Naive thymus-derived CD8-positive, alpha-beta T cell (primary cell): Measurements from ENCODE around the gene LPAR2. TPM values are rescaled to one million over a fixed set of nuclear protein-coding genes. Genes with fewer than 3 reads are reported as not detected.

Experiments used
- ATAC-seq, 2 donors: fragments of 150-1000 bp; cut with Tn5 transposase in 1 of 2; sonication (Bioruptor Pico), chemical (Tn5 transposase) in 1 of 2; 1 replicate in 1 of 2; 2 replicates in 1 of 2; pipeline ENCODE4 v1.10.0; 2021; ENCODE audit warnings: mild to moderate bottlenecking in 2 of 2, moderate library complexity in 2 of 2
- POLR2A ChIA-PET: fragments of 350-600 bp; sonication (Branson Sonifier 250); formaldehyde crosslinking; loops from one replicate; lab custom pipeline; 2021; ENCODE audit warnings: antibody characterized with exemption; lab: Charles Lee
- DNase-seq, 10 donors: peaks; one replicate each; pipeline versions ENCODE4 v3.0.0 to v3.0.0-alpha.2; 2020 to 2022
- H3K27ac Mint-ChIP-seq, 10 donors: one replicate each; pipeline ENCODE4 v1.8.0; 2020 to 2022; ENCODE audit warnings: mild to moderate bottlenecking in 10 of 10, mixed read lengths in 10 of 10, moderate library complexity in 4 of 10, inconsistent platforms in 1 of 10
- H3K27me3 Mint-ChIP-seq, 5 donors: one replicate each; pipeline ENCODE4 v1.8.0; 2021 to 2022; ENCODE audit warnings: mixed read lengths in 5 of 5
- H3K36me3 Mint-ChIP-seq, 3 donors: one replicate each; pipeline ENCODE4 v1.8.0; 2020 to 2022; ENCODE audit warnings: mixed read lengths in 3 of 3, mild to moderate bottlenecking in 2 of 3, inconsistent platforms in 1 of 3
- H3K4me1 Mint-ChIP-seq, 4 donors: one replicate each; pipeline ENCODE4 v1.8.0; 2021 to 2022; ENCODE audit warnings: mixed read lengths in 4 of 4
- H3K4me3 Mint-ChIP-seq, 10 donors: one replicate each; pipeline ENCODE4 v1.8.0; 2020 to 2022; ENCODE audit warnings: mild to moderate bottlenecking in 10 of 10, mixed read lengths in 10 of 10, moderate library complexity in 6 of 10, inconsistent platforms in 1 of 10
- H3K9me3 Mint-ChIP-seq, 9 donors: one replicate each; pipeline ENCODE4 v1.8.0; 2020 to 2022; ENCODE audit warnings: mixed read lengths in 9 of 9, mild to moderate bottlenecking in 3 of 9, inconsistent platforms in 1 of 9, moderate library complexity in 1 of 9
- polyA plus RNA-seq, 3 donors: library from polyadenylated mRNA; unstranded; fragments of 300-500 nt; fragmentation: Illumina TruSeq; gene quantifications; one replicate each; pipeline ENCODE4 v1.2.3, GENCODE V29; 2021
- total RNA-seq, 8 experiments: library from RNA in 2 of 8; stranded (reverse) in 2 of 8; gene quantifications; one replicate each; pipeline ENCODE4 v1.2.3 and lab custom pipeline; 2021 to 2026

The LPAR2 gene
- total and polyA plus RNA-seq, 5 experiments from 2014 or later = 12.9 to 93.1 (median 38.0) TPM

DNA sequence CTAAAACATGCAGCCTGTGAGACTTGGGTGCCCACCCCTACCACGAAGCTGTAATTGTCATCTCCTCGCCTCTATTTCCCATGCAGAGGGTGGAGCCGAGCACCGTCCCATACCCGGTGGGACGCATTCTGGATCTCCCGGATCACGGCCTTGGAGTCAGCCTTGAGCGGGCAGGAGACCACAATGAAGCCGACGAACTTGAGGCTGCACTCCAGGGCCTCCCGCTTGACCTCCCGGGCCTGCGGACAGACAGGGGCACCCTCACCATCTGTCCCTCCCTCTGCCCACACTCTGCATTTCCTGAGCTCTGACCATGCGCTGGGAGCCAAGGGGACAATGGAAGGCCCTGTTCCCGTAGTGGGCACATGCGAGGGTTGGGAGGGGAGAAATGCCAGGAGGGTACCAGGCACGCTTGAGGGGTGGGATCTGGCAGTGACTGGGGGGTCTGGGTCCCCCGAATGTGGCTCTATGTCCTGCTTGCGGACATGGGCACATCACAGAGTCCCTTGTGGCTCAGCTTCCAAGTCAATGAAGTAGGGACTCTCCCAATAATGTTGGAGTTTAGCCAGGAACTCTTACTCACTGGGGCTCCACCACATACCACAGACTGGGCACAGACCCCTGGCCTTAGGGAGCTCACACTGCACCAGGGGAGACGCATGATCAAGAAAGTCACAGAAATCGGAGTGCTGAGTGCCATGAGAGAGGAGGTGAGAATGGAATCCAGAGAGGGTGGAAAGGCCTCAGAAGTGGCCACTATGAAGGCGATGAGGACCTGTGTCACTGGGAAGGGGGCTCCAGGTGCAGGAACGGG lies 24.7 kb upstream of the LPAR2 start:
- H3K27ac Mint-ChIP-seq = peak overlapping the region in 3 of 10 donors; percentile 37 to 63 (median 59)
- peaks cover 0 to 89% (median 10%) of the 10 kb centered on the region in 3 donors for H3K36me3 Mint-ChIP-seq
- H3K4me3 Mint-ChIP-seq = peak overlapping the region in 1 of 10 donors; percentile 20
- H3K9me3 Mint-ChIP-seq = no peaks in the 10 kb centered on the region
- H3K4me1 Mint-ChIP-seq = peaks cover 0 to 10% (median 7%) of the 10 kb centered on the region in 4 donors
- DNase-seq (no peak), ATAC-seq (no peak)
- POLR2A ChIA-PET = interaction anchor here (0.5 to 7.3 kb wide), 7 partner anchors 9 to 122 kb away, joined by 3 to 50 read pairs (median 6); partner anchors contain the start of genes ATP13A1, GMIP, LPAR2 and ZNF101
- H3K27me3 Mint-ChIP-seq = no peaks in the 10 kb centered on the region

DNA sequence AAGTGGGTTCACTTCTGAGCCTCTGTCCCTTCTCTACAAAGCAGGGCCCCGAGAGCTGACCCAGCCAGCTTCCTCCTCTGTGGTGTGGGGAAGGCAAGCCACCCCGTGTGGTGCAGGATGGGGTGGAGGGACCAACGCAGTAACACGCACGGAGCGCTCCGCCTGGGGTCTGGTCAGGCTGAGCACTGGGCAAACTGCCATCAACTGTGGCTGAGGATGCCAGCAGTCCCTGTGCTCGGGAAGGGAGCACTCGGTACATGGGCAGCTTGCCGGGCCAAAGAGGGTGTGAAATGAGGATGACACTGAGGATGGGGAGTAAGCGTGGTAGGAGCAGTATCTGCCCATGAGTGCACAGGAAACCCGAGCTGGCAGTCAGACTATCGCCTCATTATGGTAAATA lies 23.1 kb upstream of the LPAR2 start:
- H3K4me1 Mint-ChIP-seq = peaks cover 0 to 7% (median 6%) of the 10 kb centered on the region in 4 donors
- POLR2A ChIA-PET = interaction anchor here (0.6 to 7.3 kb wide), 6 partner anchors 12 to 166 kb away, joined by 3 to 45 read pairs (median 3); partner anchors contain the start of genes ATP13A1 and ZNF101
- DNase-seq (no peak), ATAC-seq (no peak)
- peaks cover 0 to 85% (median 8%) of the 10 kb centered on the region in 3 donors for H3K36me3 Mint-ChIP-seq
- H3K27ac Mint-ChIP-seq = peak overlapping the region in 3 of 10 donors; percentile 75 to 82 (median 78)
- peak overlapping the region in 1 of 10 donors; percentile 29 for H3K4me3 Mint-ChIP-seq
- no peaks in the 10 kb centered on the region for H3K27me3 Mint-ChIP-seq
- no peaks in the 10 kb centered on the region for H3K9me3 Mint-ChIP-seq

DNA sequence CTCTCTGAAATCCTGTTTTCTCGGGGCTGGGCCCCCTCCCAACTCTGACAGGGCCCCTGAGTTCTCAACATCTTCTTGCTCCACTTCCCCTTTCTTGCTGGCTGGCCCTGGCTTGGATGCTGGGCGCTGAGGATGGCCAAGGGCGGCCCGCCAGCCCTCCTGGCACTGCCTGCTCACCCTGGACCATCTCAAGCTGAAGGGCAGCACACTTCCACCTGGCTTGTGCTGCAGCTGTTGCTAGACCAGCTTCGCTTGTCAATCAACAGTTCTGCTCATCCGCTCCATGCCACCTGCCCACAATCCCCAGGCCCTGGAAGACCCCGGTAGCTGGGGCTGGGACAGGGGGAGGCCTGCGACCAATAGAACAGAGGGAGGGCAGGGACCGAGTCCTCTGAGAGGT lies 22.3 kb upstream of the LPAR2 start:
- H3K4me1 Mint-ChIP-seq = peaks cover 0 to 7% (median 6%) of the 10 kb centered on the region in 4 donors
- peak overlapping the region in 4 of 10 donors; percentile 18 to 65 (median 52) for H3K27ac Mint-ChIP-seq
- ATAC-seq (no peak), DNase-seq (no peak)
- POLR2A ChIA-PET = interaction anchor here (1.0 to 7.3 kb wide), 6 partner anchors 13 to 112 kb away, joined by 3 to 45 read pairs (median 3); partner anchors contain the start of genes ATP13A1 and ZNF101
- H3K4me3 Mint-ChIP-seq = no peak overlapping the region
- peaks cover 0 to 83% (median 8%) of the 10 kb centered on the region in 3 donors for H3K36me3 Mint-ChIP-seq
- no peaks in the 10 kb centered on the region for H3K9me3 Mint-ChIP-seq
- H3K27me3 Mint-ChIP-seq = no peaks in the 10 kb centered on the region

DNA sequence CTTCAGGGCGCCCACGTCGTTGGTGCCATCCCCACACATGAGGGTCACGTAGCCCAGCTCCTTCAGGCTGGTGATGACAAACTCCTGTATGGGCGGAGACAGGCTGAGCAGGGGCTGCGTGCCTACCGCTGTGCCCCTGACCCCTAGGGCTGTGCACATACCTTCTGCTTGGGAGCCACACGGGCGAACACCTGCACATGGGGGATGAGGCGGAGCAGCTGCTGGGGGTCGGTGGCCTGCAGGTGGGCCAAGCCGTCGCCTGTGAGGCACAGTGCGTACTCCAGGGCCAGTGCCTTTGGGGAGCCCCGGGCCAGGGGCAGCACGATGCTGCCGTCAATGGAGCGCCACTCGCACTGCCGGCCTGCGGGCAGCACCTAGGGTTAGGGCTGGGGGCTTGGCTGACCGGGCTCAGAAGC lies 21.6 kb upstream of the LPAR2 start:
- H3K36me3 Mint-ChIP-seq = peaks cover 0 to 85% (median 6%) of the 10 kb centered on the region in 3 donors
- H3K27me3 Mint-ChIP-seq = no peaks in the 10 kb centered on the region
- H3K9me3 Mint-ChIP-seq = no peaks in the 10 kb centered on the region
- POLR2A ChIA-PET = interaction anchor here (1.1 to 7.3 kb wide), 4 partner anchors 13 to 111 kb away, joined by 3 to 45 read pairs (median 6); partner anchors contain the start of gene ATP13A1
- H3K4me3 Mint-ChIP-seq = no peak overlapping the region
- ATAC-seq (no peak), DNase-seq (no peak)
- peaks cover 0 to 7% (median 6%) of the 10 kb centered on the region in 4 donors for H3K4me1 Mint-ChIP-seq
- peak overlapping the region in 5 of 10 donors; percentile 43 to 73 (median 52) for H3K27ac Mint-ChIP-seq

DNA sequence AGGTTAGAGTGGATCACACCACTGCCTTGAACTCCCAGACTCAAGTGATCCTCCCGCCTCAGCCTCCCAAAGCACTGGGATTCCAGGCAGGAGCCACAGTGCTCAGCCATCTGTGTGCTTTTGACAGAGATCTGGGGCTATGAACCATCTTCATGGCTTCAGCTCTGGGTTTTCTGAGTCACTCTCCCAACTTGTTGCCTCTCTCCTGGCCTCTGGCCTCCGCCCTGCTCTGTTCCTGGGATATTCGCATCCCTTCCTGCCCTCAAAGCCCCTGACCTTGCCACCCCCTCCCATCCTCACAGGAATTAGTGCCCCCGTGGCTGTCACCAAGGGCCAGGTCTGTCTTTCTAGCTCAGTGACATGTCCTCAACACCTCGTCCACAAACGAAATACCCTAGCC lies 21.1 kb upstream of the LPAR2 start:
- Mint-ChIP-seq H3K4me3 (no peak overlapping the region), H3K9me3 (no peaks in the 10 kb centered on the region), H3K27me3 (no peaks in the 10 kb centered on the region), H3K36me3 (peaks cover 0 to 86% (median 6%) of the 10 kb centered on the region in 3 donors), H3K4me1 (peaks cover 0 to 8% (median 7%) of the 10 kb centered on the region in 4 donors), H3K27ac (peak overlapping the region in 4 of 10 donors; percentile 49 to 73 (median 54))
- POLR2A ChIA-PET = interaction anchor here (0.6 to 7.3 kb wide), 4 partner anchors 14 to 117 kb away, joined by 3 to 45 read pairs (median 6); partner anchors contain the start of gene ATP13A1
- DNase-seq (no peak), ATAC-seq (no peak)

DNA sequence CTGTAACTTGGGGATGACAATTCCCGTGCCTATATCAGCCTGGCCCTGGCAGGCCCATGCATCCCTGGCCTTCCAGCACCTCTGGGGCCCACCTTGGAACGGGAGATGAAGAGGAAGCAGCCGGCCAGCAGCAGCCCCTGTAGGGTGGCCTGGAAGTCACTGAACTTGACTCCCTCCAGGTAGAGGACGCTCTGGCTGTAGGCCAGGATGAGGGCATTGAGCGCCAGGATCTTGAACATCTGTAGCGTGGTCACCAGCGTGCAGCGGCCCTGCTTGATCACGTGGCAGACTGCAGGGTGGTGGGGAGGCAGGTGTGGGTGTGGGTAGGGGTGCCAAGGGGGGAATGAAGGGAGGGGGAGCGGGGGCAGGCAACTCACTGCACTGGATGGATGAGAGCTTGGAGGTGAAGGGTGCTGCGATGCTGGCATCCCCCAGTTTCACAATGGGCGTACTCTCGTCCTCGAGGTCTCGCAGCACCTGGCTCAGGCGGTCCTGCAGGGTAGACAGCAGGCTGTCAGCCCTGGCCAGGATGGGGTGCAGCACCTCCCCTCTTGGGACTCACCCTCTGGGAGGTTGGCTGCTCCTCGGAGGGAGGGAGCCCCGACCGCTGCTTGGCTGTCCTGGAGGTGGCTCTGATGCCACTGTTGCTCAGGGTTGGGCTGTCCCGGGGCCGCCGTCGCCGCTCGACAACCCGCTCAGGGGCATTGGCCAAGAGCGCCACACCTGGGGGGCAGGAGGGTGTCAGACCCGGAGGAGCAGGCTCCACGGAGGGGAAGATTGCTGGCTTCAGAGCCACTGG lies 19.2 kb upstream of the LPAR2 start:
- Mint-ChIP-seq H3K27me3 (no peaks in the 10 kb centered on the region), H3K36me3 (peaks cover 6 to 70% (median 7%) of the 10 kb centered on the region in 3 donors), H3K4me1 (peaks cover 7 to 15% (median 13%) of the 10 kb centered on the region in 4 donors), H3K9me3 (no peaks in the 10 kb centered on the region), H3K27ac (peak overlapping the region in 8 of 10 donors; percentile 14 to 84 (median 38)), H3K4me3 (no peak overlapping the region)
- POLR2A ChIA-PET = interaction anchor here (0.7 to 1.4 kb wide), 2 partner anchors 86 to 134 kb away, joined by 3 read pairs; partner anchors contain the start of gene ZNF14
- ATAC-seq (no peak), DNase-seq (no peak)

DNA sequence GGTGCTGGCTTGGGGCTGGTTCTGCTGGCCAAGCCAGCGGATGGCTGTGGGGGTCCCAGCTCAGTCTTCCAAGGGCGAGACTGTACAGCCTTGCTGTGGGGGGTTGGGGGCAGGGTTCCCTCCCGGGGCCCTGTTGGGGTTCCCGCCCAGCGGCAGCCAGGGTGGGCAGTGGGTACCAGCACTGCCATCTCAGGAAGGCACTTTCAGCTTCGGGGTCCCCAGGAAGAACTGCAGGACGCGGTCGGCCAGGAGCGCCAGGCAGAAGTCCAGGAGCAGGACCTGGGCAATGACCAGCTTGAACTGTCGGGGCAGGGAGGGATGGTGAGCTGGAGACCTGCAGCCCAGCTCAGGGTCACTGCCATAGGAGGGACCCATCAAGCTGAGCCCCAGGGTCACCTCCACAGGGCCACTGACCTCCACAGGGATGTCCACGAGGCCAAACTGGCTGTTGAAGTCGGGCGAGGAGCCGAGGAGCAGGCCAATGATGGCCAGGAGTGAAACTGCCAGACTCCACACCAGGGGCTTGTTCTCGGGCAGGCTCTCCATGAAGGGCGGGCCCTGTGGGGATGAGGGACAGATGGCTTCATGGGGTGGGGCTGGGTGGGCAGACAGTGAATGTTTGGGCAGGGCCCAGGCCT lies 17.3 kb upstream of the LPAR2 start:
- Mint-ChIP-seq H3K36me3 (peaks cover 4 to 62% (median 7%) of the 10 kb centered on the region in 3 donors), H3K9me3 (no peaks in the 10 kb centered on the region), H3K27ac (peak overlapping the region in 6 of 10 donors; percentile 15 to 95 (median 29)), H3K27me3 (no peaks in the 10 kb centered on the region), H3K4me3 (no peak overlapping the region), H3K4me1 (peaks cover 11 to 24% (median 17%) of the 10 kb centered on the region in 4 donors)
- DNase-seq (no peak), ATAC-seq (no peak)
- POLR2A ChIA-PET = interaction anchor here (0.7 to 4.4 kb wide), 7 partner anchors 17 to 216 kb away, joined by 3 to 40 read pairs (median 6); partner anchors contain the start of genes ATP13A1 and ZNF101

DNA sequence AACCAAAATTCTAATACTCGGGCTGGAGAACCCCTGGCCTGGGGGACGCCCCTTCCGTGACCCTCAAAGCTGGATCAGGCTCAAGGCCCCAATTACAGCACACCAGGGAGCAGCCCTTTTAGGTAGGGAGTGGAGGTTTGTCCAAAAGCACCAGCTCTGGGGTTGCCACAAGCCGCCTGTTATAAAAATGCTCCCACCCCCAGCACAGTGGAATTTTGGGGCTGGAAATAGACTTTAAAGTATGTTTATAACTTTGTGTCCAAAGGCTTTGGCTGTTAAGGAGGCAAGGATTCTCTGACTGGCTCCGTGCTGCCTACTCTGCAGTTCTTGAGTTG lies 16.0 kb upstream of the LPAR2 start:
- POLR2A ChIA-PET = interaction anchor here (0.7 to 4.4 kb wide), 19 partner anchors 10 to 315 kb away, joined by 3 to 40 read pairs (median 6); partner anchors contain the start of genes ATP13A1, GATAD2A, ZNF101 and ZNF14
- no peak for DNase-seq
- H3K27ac Mint-ChIP-seq = peak overlapping the region; percentile 87 to 99 (median 98)
- no peaks in the 10 kb centered on the region for H3K9me3 Mint-ChIP-seq
- peaks cover 2 to 62% (median 7%) of the 10 kb centered on the region in 3 donors for H3K36me3 Mint-ChIP-seq
- peaks cover 13 to 27% (median 20%) of the 10 kb centered on the region in 4 donors for H3K4me1 Mint-ChIP-seq
- no peaks in the 10 kb centered on the region for H3K27me3 Mint-ChIP-seq
- peak overlapping the region; percentile 96 to 99 (median 98) for H3K4me3 Mint-ChIP-seq
- ATAC-seq = no peak

DNA sequence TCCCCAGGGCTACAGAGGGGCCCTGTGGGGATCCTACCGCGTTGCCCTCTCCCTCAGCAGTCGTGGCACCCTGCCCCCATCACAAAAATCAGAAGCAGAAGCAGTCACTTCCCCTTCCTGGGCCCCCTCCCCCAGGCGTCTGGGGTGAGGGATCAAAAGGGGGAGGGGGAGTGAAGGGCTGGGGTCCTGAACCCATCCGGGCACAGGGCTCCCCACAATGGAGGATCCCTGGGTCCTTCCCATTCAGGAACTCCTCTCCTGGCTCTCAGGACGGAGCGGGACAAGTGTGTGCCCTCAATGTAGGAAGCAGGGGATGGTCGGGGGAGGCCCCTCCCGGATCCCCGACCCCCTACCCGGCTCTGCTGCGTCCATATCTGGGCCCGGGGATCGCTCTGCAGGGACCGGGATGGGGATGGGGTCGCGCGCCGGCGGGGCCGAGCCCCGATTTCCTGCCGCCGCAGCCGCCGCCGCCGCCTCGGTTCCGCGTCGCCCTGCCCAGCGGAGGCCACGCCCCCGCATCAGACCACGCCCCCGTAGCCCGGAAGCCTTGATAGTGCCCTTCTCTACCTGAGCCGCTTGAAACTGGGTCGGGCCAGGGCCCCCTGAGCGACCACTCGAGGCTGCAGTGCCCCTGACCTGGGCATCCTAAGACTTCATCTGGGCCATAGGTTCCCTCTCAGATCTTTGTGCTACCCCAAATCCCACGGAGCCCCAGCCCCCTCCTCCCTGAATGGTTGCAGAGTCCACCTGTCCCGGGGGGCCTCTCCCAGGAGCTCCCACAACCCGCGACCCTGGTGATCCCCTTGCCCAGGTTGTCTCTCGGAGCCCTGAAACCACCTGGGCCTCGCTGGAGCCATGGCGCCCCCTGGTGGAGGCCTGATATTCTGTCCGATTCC lies 15.4 kb upstream of the LPAR2 start, which contains the start of gene GMIP:
Gene GMIP, minus strand, starts transcription at position 500 of the 896 bp plus-strand sequence. Its CDS starts 128 bp downstream, at position 372.
- peaks cover 2 to 61% (median 7%) of the 10 kb centered on the region in 3 donors for H3K36me3 Mint-ChIP-seq
- peak within 1 kb of the TSS; percentile 96 to 99 (median 98) for H3K4me3 Mint-ChIP-seq
- DNase-seq (peak; percentile 77 to 94 (median 88)), ATAC-seq (peak; percentile 91 to 92)
- H3K27ac Mint-ChIP-seq = peak within 1 kb of the TSS; percentile 87 to 99 (median 98)
- peaks cover 13 to 27% (median 20%) of the 10 kb centered on the region in 4 donors for H3K4me1 Mint-ChIP-seq
- POLR2A ChIA-PET = interaction anchor here (0.7 to 4.4 kb wide), 20 partner anchors 10 to 316 kb away, joined by 3 to 40 read pairs (median 5); partner anchors contain the start of genes ATP13A1, GATAD2A, ZNF101 and ZNF14
- H3K27me3 Mint-ChIP-seq = no peaks in the 10 kb centered on the region
- H3K9me3 Mint-ChIP-seq = no peaks in the 10 kb centered on the region

DNA sequence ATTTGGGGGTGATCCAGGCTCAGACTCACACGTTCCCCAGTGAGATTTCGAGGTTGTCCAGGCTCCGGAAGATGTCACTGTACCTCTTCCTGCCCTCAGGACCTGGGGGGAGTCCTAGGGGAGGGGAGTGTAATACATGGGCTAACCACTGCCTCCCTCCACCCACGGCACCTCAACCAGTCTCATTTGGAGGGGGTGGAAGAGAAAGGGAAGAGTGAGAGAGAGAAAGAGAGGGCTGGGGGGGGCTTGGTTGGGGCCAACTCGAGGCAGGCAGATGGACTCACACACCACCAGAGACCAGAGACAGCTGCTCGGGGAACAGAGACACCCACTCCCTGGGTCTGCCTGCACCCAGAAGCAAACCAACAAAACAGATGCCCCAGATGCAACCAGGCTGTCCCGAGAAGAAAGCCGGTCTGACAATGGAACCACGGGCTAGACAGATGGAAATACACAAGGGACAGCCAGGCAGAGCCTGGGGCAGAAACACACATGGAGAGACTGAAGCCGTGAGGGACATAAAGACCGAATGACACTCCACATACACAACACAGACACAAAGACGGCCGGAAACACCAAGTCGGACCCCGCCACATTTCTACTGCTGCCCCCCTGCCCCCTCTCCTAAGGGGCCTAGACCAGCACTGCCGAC lies 14.6 kb upstream of the LPAR2 start:
- peak in 7 of 10 donors; percentile 29 to 74 (median 39) for DNase-seq
- Mint-ChIP-seq H3K9me3 (no peaks in the 10 kb centered on the region), H3K27me3 (no peaks in the 10 kb centered on the region), H3K27ac (peak overlapping the region; percentile 87 to 99 (median 98)), H3K4me1 (peaks cover 13 to 27% (median 21%) of the 10 kb centered on the region in 4 donors), H3K4me3 (peak overlapping the region; percentile 96 to 99 (median 98)), H3K36me3 (peaks cover 2 to 58% (median 7%) of the 10 kb centered on the region in 3 donors)
- POLR2A ChIA-PET = interaction anchor here (0.7 to 4.4 kb wide), 7 partner anchors 14 to 316 kb away, joined by 3 to 40 read pairs (median 8); partner anchors contain the start of genes ATP13A1, LPAR2, ZNF101 and ZNF14
- ATAC-seq = peak; percentile 31 to 40
